GM12864 (cell line): ENCODE results near the gene NTN1.

Experiments used
- DNase-seq: peaks from one replicate; pipeline ENCODE4 v3.0.0-alpha.2; 2011; ENCODE audit warnings: low read depth
- H3K4me3 ChIP-seq: 2 replicates; pipeline ENCODE4 v1.5.1; 2011; ENCODE audit warnings: mild to moderate bottlenecking, low read depth, low read length, control low read depth
- CTCF ChIP-seq: IDR thresholded peaks from 2 replicates; pipeline ENCODE4 v1.5.1; 2011; ENCODE audit warnings: low read depth, mild to moderate bottlenecking, moderate library complexity, low read length, control low read depth, inconsistent platforms; ENCODE audit errors: missing control alignments

Gene NTN1

GRCh38 chr17:9132944-9133610 lies 111.8 kb downstream of the NTN1 start:
- no peak overlapping the region for H3K4me3 ChIP-seq
- TF ChIP-seq CTCF: no peak
- no peak for DNase-seq

DNA sequence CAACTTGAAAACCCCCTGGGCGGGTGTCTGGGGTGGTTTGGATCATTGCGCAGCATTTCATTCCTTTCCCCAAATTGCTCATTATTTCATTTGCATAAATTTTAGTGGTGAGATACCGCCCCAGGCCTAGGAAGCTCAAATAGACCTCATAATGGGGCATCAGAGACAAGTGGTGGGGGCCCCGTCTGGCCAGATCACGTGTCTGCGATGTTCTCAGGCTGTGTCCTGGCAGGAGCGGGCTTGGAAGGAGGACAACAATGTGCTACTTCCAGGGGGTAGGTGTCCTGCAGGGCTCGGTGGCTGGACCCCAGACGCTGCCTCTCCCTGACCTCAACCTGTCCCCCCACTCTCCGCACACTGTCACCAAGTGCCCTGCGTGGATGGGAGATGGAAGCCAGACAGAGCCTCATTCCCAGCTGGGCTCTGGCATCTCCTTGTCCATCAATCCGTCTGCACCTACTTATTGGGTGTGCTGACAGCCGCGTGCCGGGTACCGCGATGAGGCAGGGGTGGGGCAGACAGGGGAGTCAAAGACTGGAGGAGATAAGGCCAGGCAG lies 116.9 kb downstream of the NTN1 start:
- no peak overlapping the region for H3K4me3 ChIP-seq
- no peak for DNase-seq

GRCh38 chr17:9139695-9140094 lies 118.4 kb downstream of the NTN1 start:
- no peak for DNase-seq
- H3K4me3 ChIP-seq: no peak overlapping the region
- TF ChIP-seq CTCF: no peak

More for the DNA sequence above, 116.9 kb downstream of the NTN1 start:
- TF ChIP-seq CTCF: no peak

DNA sequence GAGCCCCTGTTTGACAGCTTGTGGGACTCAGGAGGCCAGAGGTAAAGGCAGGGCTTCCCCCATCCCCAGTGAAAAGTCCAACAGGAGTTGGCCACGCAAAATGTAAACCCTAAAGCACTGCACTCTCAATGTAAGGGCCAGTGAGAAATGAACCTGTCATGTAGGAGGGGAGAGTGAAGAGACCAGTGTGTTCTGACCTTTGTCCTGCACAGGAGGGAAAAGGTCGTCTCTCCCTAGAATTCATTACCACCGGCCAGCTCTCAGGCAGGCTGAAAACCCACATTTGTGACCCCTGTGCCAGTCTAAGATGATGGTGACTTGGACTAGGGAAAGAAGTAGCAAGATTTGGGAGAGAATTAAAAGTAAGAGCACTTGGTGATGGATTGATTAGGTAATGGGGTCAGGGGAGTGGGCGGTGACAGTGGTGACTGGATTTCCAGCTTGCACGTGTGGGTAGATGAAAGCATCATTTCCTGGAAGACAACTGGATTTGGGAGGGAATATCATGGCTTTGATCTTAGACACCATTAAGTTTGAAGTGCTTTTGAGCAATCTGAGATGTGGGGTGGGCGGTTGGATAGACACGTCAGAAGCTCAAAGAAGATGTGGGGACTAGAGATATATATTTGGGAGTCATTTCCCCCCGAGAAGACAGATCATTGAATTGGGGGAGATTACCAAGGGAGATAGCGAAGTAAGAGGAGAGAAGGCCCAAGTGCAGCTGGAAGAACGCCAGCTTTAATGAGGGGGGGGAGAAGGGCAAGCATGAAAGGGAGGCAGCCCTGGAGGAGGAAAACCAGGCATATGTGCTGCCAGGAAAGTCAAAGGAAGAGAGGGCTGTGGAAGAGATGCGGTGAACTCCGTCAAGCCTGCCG lies 119.5 kb downstream of the NTN1 start:
- TF ChIP-seq CTCF: no peak
- no peak for DNase-seq

DNA sequence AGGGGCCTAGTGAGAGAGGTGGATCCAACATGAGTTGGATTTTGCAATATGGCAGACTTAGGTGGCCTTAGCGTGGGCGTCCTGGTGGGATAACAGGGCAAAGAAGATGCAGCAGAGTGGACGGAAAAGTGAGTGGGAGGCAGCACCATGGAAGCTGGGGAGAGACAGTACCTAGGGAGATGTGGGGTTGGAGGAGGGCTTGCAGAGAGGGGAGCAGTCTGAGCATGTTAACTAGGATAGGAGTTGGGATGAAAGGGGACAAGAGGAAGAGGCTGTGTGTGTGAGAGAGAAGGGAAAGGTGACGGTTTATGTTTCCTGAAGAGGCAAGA lies 120.1 kb downstream of the NTN1 start:
- no peak overlapping the region for H3K4me3 ChIP-seq
- TF ChIP-seq CTCF: no peak
- DNase-seq: no peak

More for the DNA sequence above, 119.5 kb downstream of the NTN1 start:
- H3K4me3 ChIP-seq: no peak overlapping the region

GRCh38 chr17:9142772-9143494 lies 121.6 kb downstream of the NTN1 start:
- no peak for DNase-seq
- TF ChIP-seq CTCF: no peak
- no peak overlapping the region for H3K4me3 ChIP-seq
